Nephron progenitor cell (in vitro differentiated cells): ENCODE measurements around the gene CKMT1B.
"Not testable (repeated sequence)": the region's sequence is repeated elsewhere in the genome, so short reads cannot be mapped to it uniquely, and the experiment has no call there.

Experiments used
- DNase-seq: peaks from one replicate; pipeline ENCODE4 v3.0.0; 2021
- H3K27ac Mint-ChIP-seq: 2 replicates; pipeline ENCODE4 v1.8.0; 2021; ENCODE audit warnings: mild to moderate bottlenecking, moderate library complexity, mixed read lengths
- H3K27me3 Mint-ChIP-seq: 2 replicates; pipeline ENCODE4 v1.8.0; 2021; ENCODE audit warnings: mild to moderate bottlenecking, low read depth, mixed read lengths; ENCODE audit not compliant: poor library complexity
- H3K36me3 Mint-ChIP-seq: 2 replicates; pipeline ENCODE4 v1.8.0; 2021; ENCODE audit warnings: low read depth, mixed read lengths
- H3K4me1 Mint-ChIP-seq: 2 replicates; pipeline ENCODE4 v1.8.0; 2021; ENCODE audit warnings: mixed read lengths
- H3K4me3 Mint-ChIP-seq: 2 replicates; pipeline ENCODE4 v1.8.0; 2021; ENCODE audit warnings: mild to moderate bottlenecking, moderate library complexity, mixed read lengths
- H3K9me3 Mint-ChIP-seq: 2 replicates; pipeline ENCODE4 v1.8.0; 2021; ENCODE audit warnings: mild to moderate bottlenecking, moderate library complexity, mixed read lengths
- TF ChIP-seq, protein P1 (sequence below): fragments of 200-600 bp; sonication (generic); IDR thresholded peaks from 2 replicates; pipeline ENCODE4 v1.5.0; 2021; ENCODE audit warnings: antibody characterized with exemption

CKMT1B gene

GRCh38 chr15:43625106-43625505, 31.3 kb downstream of the CKMT1B start:
- Mint-ChIP-seq H3K4me3 (no peak overlapping the region), H3K36me3 (no peaks in the 10 kb centered on the region), H3K4me1 (no peaks in the 10 kb centered on the region), H3K27me3 (peaks cover 6% of the 10 kb centered on the region), H3K9me3 (no peaks in the 10 kb centered on the region), H3K27ac (peak overlapping the region; percentile 27)
- no peak for DNase-seq
- TF ChIP-seq, protein P1, sequence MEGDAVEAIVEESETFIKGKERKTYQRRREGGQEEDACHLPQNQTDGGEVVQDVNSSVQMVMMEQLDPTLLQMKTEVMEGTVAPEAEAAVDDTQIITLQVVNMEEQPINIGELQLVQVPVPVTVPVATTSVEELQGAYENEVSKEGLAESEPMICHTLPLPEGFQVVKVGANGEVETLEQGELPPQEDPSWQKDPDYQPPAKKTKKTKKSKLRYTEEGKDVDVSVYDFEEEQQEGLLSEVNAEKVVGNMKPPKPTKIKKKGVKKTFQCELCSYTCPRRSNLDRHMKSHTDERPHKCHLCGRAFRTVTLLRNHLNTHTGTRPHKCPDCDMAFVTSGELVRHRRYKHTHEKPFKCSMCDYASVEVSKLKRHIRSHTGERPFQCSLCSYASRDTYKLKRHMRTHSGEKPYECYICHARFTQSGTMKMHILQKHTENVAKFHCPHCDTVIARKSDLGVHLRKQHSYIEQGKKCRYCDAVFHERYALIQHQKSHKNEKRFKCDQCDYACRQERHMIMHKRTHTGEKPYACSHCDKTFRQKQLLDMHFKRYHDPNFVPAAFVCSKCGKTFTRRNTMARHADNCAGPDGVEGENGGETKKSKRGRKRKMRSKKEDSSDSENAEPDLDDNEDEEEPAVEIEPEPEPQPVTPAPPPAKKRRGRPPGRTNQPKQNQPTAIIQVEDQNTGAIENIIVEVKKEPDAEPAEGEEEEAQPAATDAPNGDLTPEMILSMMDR = no peak

DNA sequence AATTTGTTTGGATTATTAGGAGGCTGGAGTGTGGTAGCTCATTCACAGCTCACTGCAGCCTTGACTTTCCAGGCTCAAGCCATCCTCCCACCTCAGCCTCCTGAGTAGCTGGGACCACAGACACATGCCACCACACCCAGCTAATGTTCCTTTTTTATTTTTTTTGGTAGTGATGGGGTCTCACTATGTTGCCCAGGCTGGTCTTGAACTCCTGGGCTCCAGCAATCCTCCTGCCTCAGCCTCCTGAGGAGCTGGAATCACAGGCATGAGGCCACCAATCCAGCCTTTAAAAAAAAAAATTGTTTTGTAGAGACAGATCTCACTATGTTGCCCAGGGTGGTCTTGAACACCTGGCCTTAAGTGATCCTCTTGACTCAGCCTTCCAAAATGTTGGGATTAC, 33.1 kb downstream of the CKMT1B start:
- not testable (repeated sequence) for H3K4me3 Mint-ChIP-seq, H3K36me3 Mint-ChIP-seq, DNase-seq, H3K27me3 Mint-ChIP-seq, H3K9me3 Mint-ChIP-seq, H3K27ac Mint-ChIP-seq, H3K4me1 Mint-ChIP-seq

DNA sequence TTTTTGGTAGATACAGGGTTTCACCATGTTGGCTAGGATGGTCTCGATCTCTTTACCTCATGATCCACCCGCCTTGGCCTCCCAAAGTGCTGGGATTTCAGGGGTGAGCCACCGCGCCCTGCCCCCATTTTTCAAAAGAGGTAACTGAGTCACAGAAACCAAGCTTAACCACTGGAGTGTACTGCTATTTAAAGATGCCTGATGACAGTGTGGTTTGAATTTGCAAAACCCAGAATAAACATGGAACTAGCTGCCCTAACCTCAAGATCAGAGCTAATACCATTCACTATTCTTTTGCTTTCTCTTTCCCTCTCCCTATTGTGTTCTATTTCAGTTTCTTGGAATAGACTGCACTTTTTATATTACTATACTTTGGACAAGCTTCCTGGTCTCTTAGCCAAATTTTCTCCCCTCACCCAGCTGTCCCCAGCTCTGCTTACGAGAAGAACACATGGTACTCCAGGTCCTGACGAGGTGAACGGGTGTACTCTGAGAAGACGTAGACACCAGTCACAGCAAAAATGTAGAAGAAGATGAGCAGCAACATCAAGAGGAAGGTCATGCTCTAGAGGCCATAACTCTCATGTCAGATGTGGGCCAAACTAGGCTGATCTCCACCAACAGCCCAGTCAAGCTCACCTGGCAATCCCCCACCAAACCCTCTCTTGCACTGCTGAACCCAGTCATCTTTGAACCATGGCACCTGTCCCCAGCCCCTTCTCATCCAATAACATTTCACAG, 44.8 kb downstream of the CKMT1B start:
- not testable (repeated sequence) for H3K27ac Mint-ChIP-seq, H3K36me3 Mint-ChIP-seq, H3K4me3 Mint-ChIP-seq, H3K9me3 Mint-ChIP-seq, H3K4me1 Mint-ChIP-seq, DNase-seq
- peaks cover 29% of the 10 kb centered on the region for H3K27me3 Mint-ChIP-seq
